ENCODE data around the gene MAP7. TPM values are rescaled to one million over a fixed set of nuclear protein-coding genes. Genes with fewer than 3 reads are reported as not detected.

MAP7 gene
- total and polyA plus RNA-seq, 5 experiments from 2014 or later: 0.15 to 0.16 TPM; not detected in 3

- Mint-ChIP-seq H3K9me3 (no peaks in the 10 kb centered on the region), H3K27ac (no peak overlapping the region), H3K27me3 (peaks cover 3 to 13% (median 9%) of the 10 kb centered on the region in 5 donors), H3K4me1 (peaks cover 6 to 20% (median 19%) of the 10 kb centered on the region in 4 donors), H3K4me3 (no peak overlapping the region), H3K36me3 (no peaks in the 10 kb centered on the region)
- DNase-seq (no peak), ATAC-seq (peak in 1 of 2 donors; percentile 22)
- POLR2A ChIA-PET: no interaction called here
Measured at GRCh38 chr6:136524936-136525413, 25.2 kb downstream of the MAP7 start.

GRCh38 chr6:136524339-136524935, 25.8 kb downstream of the MAP7 start:
- H3K4me3 Mint-ChIP-seq: no peak overlapping the region
- peak overlapping the region in 1 of 10 donors; percentile 22 for H3K27ac Mint-ChIP-seq
- H3K36me3 Mint-ChIP-seq: no peaks in the 10 kb centered on the region
- POLR2A ChIA-PET: no interaction called here
- H3K27me3 Mint-ChIP-seq: peaks cover 1 to 13% (median 9%) of the 10 kb centered on the region in 5 donors
- H3K4me1 Mint-ChIP-seq: peaks cover 6 to 20% (median 19%) of the 10 kb centered on the region in 4 donors
- ATAC-seq (no peak), DNase-seq (no peak)
- no peaks in the 10 kb centered on the region for H3K9me3 Mint-ChIP-seq

- no peaks in the 10 kb centered on the region for H3K9me3 Mint-ChIP-seq
- POLR2A ChIA-PET: no interaction called here
- ATAC-seq: no peak
- DNase-seq: no peak
- H3K36me3 Mint-ChIP-seq: no peaks in the 10 kb centered on the region
- no peak overlapping the region for H3K4me3 Mint-ChIP-seq
- H3K27ac Mint-ChIP-seq: no peak overlapping the region
- H3K4me1 Mint-ChIP-seq: peaks cover 6 to 20% (median 19%) of the 10 kb centered on the region in 4 donors
- peaks cover 1 to 13% (median 9%) of the 10 kb centered on the region in 5 donors for H3K27me3 Mint-ChIP-seq
Measured at GRCh38 chr6:136523196-136523595, 27.0 kb downstream of the MAP7 start.

DNA sequence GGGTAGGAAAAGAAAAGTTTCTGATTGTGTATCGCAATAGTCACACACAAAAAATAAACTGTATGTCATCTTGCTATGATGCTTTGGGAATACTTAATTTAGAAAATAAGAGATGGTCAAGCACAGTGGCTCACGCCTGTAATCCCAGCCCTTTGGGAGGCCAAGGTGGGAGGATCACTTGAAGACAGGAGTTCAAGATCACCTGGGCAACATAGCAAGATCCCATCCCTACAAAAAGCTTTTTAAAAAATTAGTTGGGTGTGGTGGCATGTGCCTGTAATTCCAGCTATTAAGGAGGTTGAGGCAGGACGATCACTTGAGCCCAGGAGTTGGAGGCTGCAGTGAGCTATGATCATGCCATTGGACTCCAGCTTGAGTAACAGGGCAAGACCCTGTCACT, 27.6 kb downstream of the MAP7 start:
- H3K4me1 Mint-ChIP-seq: peaks cover 6 to 20% (median 19%) of the 10 kb centered on the region in 4 donors
- DNase-seq: no peak
- ATAC-seq: no peak
- no peaks in the 10 kb centered on the region for H3K9me3 Mint-ChIP-seq
- H3K4me3 Mint-ChIP-seq: no peak overlapping the region
- H3K36me3 Mint-ChIP-seq: no peaks in the 10 kb centered on the region
- POLR2A ChIA-PET: no interaction called here
- H3K27me3 Mint-ChIP-seq: peaks cover 1 to 11% (median 9%) of the 10 kb centered on the region in 5 donors
- H3K27ac Mint-ChIP-seq: no peak overlapping the region

- no peak for DNase-seq
- no peaks in the 10 kb centered on the region for H3K9me3 Mint-ChIP-seq
- H3K36me3 Mint-ChIP-seq: no peaks in the 10 kb centered on the region
- peaks cover 1 to 11% (median 6%) of the 10 kb centered on the region in 5 donors for H3K27me3 Mint-ChIP-seq
- H3K4me1 Mint-ChIP-seq: peaks cover 6 to 20% (median 19%) of the 10 kb centered on the region in 4 donors
- no peak overlapping the region for H3K4me3 Mint-ChIP-seq
- POLR2A ChIA-PET: no interaction called here
- ATAC-seq: no peak
- no peak overlapping the region for H3K27ac Mint-ChIP-seq
Measured at GRCh38 chr6:136521911-136522310, 28.3 kb downstream of the MAP7 start.

DNA sequence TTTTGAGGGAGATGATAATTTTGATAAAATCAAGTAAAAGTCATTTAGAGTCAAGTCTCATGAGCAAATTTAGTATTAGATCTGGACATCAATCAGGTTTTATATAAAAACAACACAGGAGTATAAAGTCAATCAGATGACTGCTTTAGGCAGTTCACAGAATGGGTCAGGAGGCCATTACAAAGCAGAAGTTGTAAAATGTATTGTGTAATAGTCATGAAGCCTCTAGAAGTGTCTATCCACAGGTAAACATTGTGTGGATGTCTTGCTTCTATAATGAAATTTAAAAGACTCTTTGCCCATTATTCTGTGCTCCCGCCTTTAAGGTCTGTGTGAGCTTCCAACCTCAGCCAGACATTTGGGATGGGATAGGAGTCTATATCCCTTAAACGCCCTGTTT, 28.8 kb downstream of the MAP7 start:
- POLR2A ChIA-PET: no interaction called here
- H3K9me3 Mint-ChIP-seq: no peaks in the 10 kb centered on the region
- peaks cover 1 to 9% (median 7%) of the 10 kb centered on the region in 5 donors for H3K27me3 Mint-ChIP-seq
- no peak overlapping the region for H3K27ac Mint-ChIP-seq
- ATAC-seq (no peak), DNase-seq (no peak)
- H3K4me1 Mint-ChIP-seq: peaks cover 4 to 16% (median 16%) of the 10 kb centered on the region in 4 donors
- no peak overlapping the region for H3K4me3 Mint-ChIP-seq
- H3K36me3 Mint-ChIP-seq: no peaks in the 10 kb centered on the region

GRCh38 chr6:136520517-136520916, 29.7 kb downstream of the MAP7 start:
- POLR2A ChIA-PET: no interaction called here
- H3K27ac Mint-ChIP-seq: peak overlapping the region in 1 of 10 donors; percentile 65
- H3K27me3 Mint-ChIP-seq: peaks cover 1 to 8% (median 6%) of the 10 kb centered on the region in 5 donors
- no peak for ATAC-seq
- H3K4me1 Mint-ChIP-seq: peaks cover 0 to 7% (median 7%) of the 10 kb centered on the region in 4 donors
- DNase-seq: no peak
- no peak overlapping the region for H3K4me3 Mint-ChIP-seq
- H3K9me3 Mint-ChIP-seq: no peaks in the 10 kb centered on the region
- H3K36me3 Mint-ChIP-seq: no peaks in the 10 kb centered on the region

- ATAC-seq (no peak), DNase-seq (no peak)
- peaks cover 1 to 14% (median 6%) of the 10 kb centered on the region in 5 donors for H3K27me3 Mint-ChIP-seq
- H3K9me3 Mint-ChIP-seq: no peaks in the 10 kb centered on the region
- H3K4me3 Mint-ChIP-seq: no peak overlapping the region
- POLR2A ChIA-PET: interaction anchor here (0.5 kb wide), 1 partner anchor 724 kb away, joined by 3 read pairs; no protein-coding TSS in a partner anchor
- H3K27ac Mint-ChIP-seq: no peak overlapping the region
- no peaks in the 10 kb centered on the region for H3K4me1 Mint-ChIP-seq
- no peaks in the 10 kb centered on the region for H3K36me3 Mint-ChIP-seq
Measured at GRCh38 chr6:136517582-136517981, 32.6 kb downstream of the MAP7 start.

DNA sequence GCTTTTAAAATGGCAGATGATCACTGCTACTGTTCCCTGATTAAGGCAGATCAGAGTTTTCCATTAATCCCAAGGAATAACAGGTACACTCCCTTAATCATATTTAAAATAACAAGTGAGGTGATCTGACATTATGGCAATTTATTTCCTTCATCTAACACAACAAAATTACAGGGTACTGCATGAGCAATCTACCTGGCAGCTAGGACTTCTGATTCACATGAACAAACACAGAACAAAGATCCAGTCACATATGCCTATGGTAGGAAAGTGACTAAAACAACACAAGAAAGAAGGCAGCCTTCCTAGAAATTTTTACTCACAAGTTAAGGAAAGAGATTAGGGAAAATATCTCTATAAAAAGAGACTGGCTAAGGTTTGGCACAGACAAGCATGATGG, 33.2 kb downstream of the MAP7 start:
- Mint-ChIP-seq H3K27ac (no peak overlapping the region), H3K4me1 (no peaks in the 10 kb centered on the region), H3K27me3 (peaks cover 1 to 14% (median 6%) of the 10 kb centered on the region in 5 donors), H3K4me3 (no peak overlapping the region), H3K36me3 (no peaks in the 10 kb centered on the region), H3K9me3 (no peaks in the 10 kb centered on the region)
- POLR2A ChIA-PET: no interaction called here
- DNase-seq: no peak
- ATAC-seq: no peak

DNA sequence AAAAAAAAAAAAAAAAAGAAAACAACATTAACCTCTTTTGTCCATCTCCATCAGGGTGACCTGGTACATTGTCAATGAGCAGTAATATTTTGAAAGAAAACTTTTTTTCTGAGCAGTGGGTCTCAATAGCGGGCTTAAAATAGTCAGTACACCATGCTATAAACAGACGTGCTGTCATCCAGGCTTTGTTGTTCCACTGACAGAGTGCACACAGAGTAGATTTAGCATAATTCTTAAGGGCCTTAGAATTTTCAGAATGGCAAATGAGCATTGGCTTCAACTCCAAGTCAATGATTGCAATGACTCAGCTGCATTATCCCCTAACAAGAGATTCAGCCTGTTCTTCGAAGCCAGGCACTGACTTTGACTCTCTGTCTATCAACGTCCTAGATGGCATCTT, 35.6 kb downstream of the MAP7 start:
- POLR2A ChIA-PET: no interaction called here
- Mint-ChIP-seq H3K9me3 (no peaks in the 10 kb centered on the region), H3K4me1 (peaks cover 0 to 19% (median 10%) of the 10 kb centered on the region in 4 donors), H3K27me3 (peaks cover 0 to 9% (median 6%) of the 10 kb centered on the region in 5 donors), H3K4me3 (no peak overlapping the region), H3K36me3 (no peaks in the 10 kb centered on the region), H3K27ac (no peak overlapping the region)
- DNase-seq: no peak
- ATAC-seq: no peak

DNA sequence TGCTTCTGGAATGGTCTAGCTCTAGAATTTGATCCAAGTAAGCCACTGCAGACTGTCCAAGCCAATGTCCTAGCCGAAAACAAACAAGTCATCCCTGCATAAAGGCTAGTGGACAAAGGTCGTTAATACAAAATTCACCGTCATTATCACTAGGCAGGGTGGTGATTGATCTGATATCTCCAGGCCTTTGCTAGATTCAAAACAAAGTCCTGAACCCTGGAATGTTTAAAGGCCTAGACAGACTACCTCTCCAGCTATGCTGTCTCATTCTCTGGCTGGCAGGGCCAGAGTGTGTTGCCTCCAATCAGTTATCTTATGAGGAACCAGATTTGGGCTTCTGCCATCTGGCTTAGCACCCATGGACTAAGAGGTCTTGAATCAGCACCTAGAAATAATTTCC, 38.3 kb downstream of the MAP7 start:
- Mint-ChIP-seq H3K4me3 (no peak overlapping the region), H3K9me3 (no peaks in the 10 kb centered on the region), H3K36me3 (no peaks in the 10 kb centered on the region), H3K27ac (no peak overlapping the region), H3K27me3 (peaks cover 0 to 9% (median 4%) of the 10 kb centered on the region in 5 donors), H3K4me1 (peaks cover 0 to 19% (median 12%) of the 10 kb centered on the region in 4 donors)
- POLR2A ChIA-PET: no interaction called here
- DNase-seq (no peak), ATAC-seq (no peak)

DNA sequence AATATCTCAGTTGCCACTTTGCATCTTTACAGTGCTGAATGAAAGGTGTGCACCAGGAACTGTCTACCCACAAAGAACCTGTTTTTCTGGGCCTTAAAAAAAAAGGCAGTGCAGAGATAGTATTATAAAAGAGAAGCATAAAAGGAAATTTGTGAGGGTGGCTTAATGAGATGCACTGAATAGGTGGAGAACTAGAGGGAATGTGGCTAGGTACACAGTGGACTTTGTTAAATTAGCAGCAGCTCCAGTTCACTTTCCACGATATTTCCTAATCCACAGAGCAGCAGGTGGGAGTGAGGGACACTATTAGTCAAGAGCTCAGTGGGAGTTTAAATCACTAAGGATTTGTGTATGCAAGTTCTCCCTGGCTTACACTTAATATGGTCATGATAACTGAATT, 38.8 kb downstream of the MAP7 start:
- Mint-ChIP-seq H3K27ac (no peak overlapping the region), H3K4me1 (peaks cover 0 to 19% (median 12%) of the 10 kb centered on the region in 4 donors), H3K4me3 (no peak overlapping the region), H3K27me3 (peaks cover 0 to 8% (median 1%) of the 10 kb centered on the region in 5 donors), H3K9me3 (no peaks in the 10 kb centered on the region), H3K36me3 (no peaks in the 10 kb centered on the region)
- DNase-seq: no peak
- POLR2A ChIA-PET: no interaction called here
- ATAC-seq: no peak

- peak overlapping the region in 1 of 10 donors; percentile 68 for H3K27ac Mint-ChIP-seq
- DNase-seq (peak in 2 of 10 donors; percentile 1 to 8), ATAC-seq (peak in 1 of 2 donors; percentile 78)
- no peak overlapping the region for H3K4me3 Mint-ChIP-seq
- peaks cover 0 to 5% (median 0%) of the 10 kb centered on the region in 5 donors for H3K27me3 Mint-ChIP-seq
- H3K9me3 Mint-ChIP-seq: no peaks in the 10 kb centered on the region
- no peaks in the 10 kb centered on the region for H3K36me3 Mint-ChIP-seq
- H3K4me1 Mint-ChIP-seq: peaks cover 0 to 19% (median 12%) of the 10 kb centered on the region in 4 donors
- POLR2A ChIA-PET: no interaction called here
Measured at GRCh38 chr6:136510782-136511181, 39.4 kb downstream of the MAP7 start.

DNA sequence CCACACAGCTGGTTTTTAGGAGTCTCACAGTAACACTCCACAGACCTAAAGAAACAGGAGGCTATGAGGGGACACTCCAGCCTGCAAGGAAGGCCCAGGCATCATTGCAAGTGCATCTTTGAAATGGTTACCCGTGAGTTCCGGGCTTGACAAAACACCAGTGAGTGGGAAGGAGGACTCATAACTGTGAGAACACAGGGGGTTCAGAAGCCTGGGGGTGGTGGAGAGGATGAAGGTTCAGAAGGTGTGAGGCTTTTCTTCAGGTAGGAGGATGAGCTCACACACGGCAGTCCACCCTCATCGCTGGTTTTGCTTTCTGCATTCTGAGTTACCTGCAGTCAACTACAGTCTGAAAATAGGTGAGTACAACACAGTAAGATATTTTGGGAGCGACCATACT, 39.9 kb downstream of the MAP7 start:
- Mint-ChIP-seq H3K4me1 (peaks cover 0 to 19% (median 12%) of the 10 kb centered on the region in 4 donors), H3K4me3 (no peak overlapping the region), H3K9me3 (no peaks in the 10 kb centered on the region), H3K27ac (peak overlapping the region in 2 of 10 donors; percentile 23 to 36), H3K27me3 (peaks cover 0 to 4% (median 0%) of the 10 kb centered on the region in 5 donors), H3K36me3 (no peaks in the 10 kb centered on the region)
- peak in 1 of 2 donors; percentile 45 for ATAC-seq
- DNase-seq: no peak
- POLR2A ChIA-PET: no interaction called here
